ENCODE measurements around the gene SREBF2. TPM values are rescaled to one million over a fixed set of nuclear protein-coding genes. Genes with fewer than 3 reads are reported as not detected.

SREBF2 gene
- total RNA-seq, 3 donors from 2014 or later (not counting 1 experiment from before 2014, with no cell fraction given): 101 to 106 (median 105) TPM

DNA sequence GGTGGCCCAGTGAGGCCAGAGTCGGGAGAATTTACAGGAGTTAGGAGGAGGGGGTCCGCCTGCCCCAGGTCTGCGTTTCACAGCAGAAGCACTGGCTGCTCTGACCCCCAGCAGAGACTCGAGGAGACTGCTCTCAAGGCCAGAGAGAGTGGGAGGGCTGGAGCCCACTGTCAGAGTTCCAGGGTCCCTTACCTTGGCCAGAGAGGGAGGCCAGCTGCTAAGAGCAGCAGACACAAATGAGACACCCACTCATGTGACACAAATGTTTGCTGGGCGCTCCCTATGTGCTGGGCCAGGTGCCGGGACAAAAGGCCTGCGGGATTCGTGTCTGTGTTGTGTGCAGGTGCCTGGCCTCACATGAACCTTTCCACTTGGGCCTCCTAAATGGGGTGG lies 96.5 kb downstream of the SREBF2 start:
- WGBS (ENCODE audit: insufficient coverage): 88% methylated on average over 8 of the region's 8 CpGs
- DNase-seq (no peak), ATAC-seq (no peak)
- H3K4me1 Mint-ChIP-seq: peaks cover 5 to 7% of the 10 kb centered on the region in 2 donors
- no peaks in the 10 kb centered on the region for H3K9me3 ChIP-seq (ENCODE audit: control insufficient read depth, insufficient read depth, low read length)
- H3K27me3 Mint-ChIP-seq (ENCODE audit: low read depth in 2 of 2): peaks cover 0 to 23% of the 10 kb centered on the region in 2 donors
- H3K36me3 Mint-ChIP-seq: no peaks in the 10 kb centered on the region
- H3K9me3 Mint-ChIP-seq: no peaks in the 10 kb centered on the region
- H3K4me3 Mint-ChIP-seq: no peak overlapping the region
- H3K36me3 ChIP-seq (ENCODE audit: control insufficient read depth, insufficient read depth, low read length): no peaks in the 10 kb centered on the region
- H3K4me1 ChIP-seq (ENCODE audit: control insufficient read depth, insufficient read depth, low read length): peaks cover 57% of the 10 kb centered on the region
- peak overlapping the region; percentile 68 for H3K27ac ChIP-seq (ENCODE audit: low read length)
- H3K4me3 ChIP-seq (ENCODE audit: low read length): no peak overlapping the region
- peaks cover 6% of the 10 kb centered on the region for H3K27me3 ChIP-seq (ENCODE audit: control insufficient read depth, insufficient read depth, low read length)
- TF ChIP-seq, protein P1, sequence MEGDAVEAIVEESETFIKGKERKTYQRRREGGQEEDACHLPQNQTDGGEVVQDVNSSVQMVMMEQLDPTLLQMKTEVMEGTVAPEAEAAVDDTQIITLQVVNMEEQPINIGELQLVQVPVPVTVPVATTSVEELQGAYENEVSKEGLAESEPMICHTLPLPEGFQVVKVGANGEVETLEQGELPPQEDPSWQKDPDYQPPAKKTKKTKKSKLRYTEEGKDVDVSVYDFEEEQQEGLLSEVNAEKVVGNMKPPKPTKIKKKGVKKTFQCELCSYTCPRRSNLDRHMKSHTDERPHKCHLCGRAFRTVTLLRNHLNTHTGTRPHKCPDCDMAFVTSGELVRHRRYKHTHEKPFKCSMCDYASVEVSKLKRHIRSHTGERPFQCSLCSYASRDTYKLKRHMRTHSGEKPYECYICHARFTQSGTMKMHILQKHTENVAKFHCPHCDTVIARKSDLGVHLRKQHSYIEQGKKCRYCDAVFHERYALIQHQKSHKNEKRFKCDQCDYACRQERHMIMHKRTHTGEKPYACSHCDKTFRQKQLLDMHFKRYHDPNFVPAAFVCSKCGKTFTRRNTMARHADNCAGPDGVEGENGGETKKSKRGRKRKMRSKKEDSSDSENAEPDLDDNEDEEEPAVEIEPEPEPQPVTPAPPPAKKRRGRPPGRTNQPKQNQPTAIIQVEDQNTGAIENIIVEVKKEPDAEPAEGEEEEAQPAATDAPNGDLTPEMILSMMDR (IDR thresholded peaks at IDR 0.05): no peak
- no peak overlapping the region for H3K27ac Mint-ChIP-seq
- intact Hi-C loops (cut with micrococcal nuclease): no loop called here

DNA sequence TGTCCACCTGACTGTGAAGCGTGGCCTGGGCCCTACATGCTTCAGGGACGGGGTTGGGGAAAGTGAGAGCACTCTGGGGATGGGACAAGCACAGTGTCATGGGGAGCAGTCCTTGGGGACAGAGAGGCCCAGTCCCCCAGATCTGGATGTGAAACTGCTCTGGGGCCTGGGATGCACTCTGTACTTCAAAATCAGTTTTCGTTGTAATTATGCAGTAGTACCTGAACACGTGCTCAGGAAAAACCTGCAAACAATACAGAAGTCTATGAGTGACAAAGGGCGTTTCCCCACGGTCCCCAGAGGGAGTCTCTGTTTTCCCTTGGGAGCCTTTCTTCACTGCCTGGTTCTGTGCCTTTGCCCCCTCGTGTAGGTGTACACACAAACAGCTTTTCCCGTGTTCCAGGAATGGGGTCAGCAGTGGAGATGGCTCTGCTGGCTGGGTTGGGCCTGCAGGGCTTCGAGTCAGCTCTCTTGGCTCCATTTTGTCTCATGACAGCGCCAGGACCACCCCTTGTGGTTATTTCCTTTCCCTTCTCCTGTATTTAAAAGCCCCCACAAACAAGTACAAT lies 98.9 kb downstream of the SREBF2 start:
- Histone ChIP-seq H3K9me3 (ENCODE audit: control insufficient read depth, insufficient read depth, low read length) (no peaks in the 10 kb centered on the region), H3K27ac (ENCODE audit: low read length) (peak overlapping the region; percentile 46), H3K4me1 (ENCODE audit: control insufficient read depth, insufficient read depth, low read length) (peaks cover 65% of the 10 kb centered on the region), H3K36me3 (ENCODE audit: control insufficient read depth, insufficient read depth, low read length) (no peaks in the 10 kb centered on the region), H3K4me3 (ENCODE audit: low read length) (no peak overlapping the region), H3K27me3 (ENCODE audit: control insufficient read depth, insufficient read depth, low read length) (peaks cover 2% of the 10 kb centered on the region)
- WGBS (ENCODE audit: insufficient coverage): 85% methylated on average over 10 of the region's 10 CpGs
- ATAC-seq: no peak
- H3K4me3 Mint-ChIP-seq: no peak overlapping the region
- no peaks in the 10 kb centered on the region for H3K4me1 Mint-ChIP-seq
- H3K36me3 Mint-ChIP-seq: no peaks in the 10 kb centered on the region
- intact Hi-C loops (cut with micrococcal nuclease): no loop called here
- no peak for DNase-seq
- no peaks in the 10 kb centered on the region for H3K9me3 Mint-ChIP-seq
- H3K27ac Mint-ChIP-seq: no peak overlapping the region
- H3K27me3 Mint-ChIP-seq (ENCODE audit: low read depth in 2 of 2): peaks cover 0 to 13% of the 10 kb centered on the region in 2 donors
- TF ChIP-seq, protein P1 (IDR thresholded peaks at IDR 0.05): no peak

DNA sequence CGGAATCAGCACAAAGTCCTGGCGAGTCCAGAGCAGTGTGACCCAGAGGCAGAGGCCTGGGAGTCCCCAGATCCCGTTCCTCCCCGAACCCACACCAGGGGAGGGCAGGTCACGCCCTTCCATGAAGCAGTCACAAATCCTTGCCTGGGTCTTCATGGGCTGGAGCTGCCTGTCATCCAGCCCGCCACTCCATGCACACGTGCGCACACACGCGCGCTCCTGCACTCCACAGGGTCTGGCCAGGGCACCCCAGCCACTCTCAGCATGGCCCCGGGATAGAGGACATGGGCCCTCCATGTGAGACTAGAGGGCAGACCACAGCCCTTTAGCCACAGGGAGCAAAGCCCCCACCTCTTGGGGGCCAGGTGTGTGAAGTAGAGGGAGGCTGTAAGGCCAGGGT lies 99.4 kb downstream of the SREBF2 start:
- H3K4me1 ChIP-seq (ENCODE audit: control insufficient read depth, insufficient read depth, low read length): peaks cover 65% of the 10 kb centered on the region
- ATAC-seq (no peak), DNase-seq (no peak)
- H3K36me3 Mint-ChIP-seq: no peaks in the 10 kb centered on the region
- H3K27ac ChIP-seq (ENCODE audit: low read length): peak overlapping the region; percentile 46
- no peak overlapping the region for H3K4me3 ChIP-seq (ENCODE audit: low read length)
- no peaks in the 10 kb centered on the region for H3K9me3 ChIP-seq (ENCODE audit: control insufficient read depth, insufficient read depth, low read length)
- 97% methylated on average over 12 of the region's 12 CpGs for WGBS (ENCODE audit: insufficient coverage)
- intact Hi-C loops (cut with micrococcal nuclease): no loop called here
- no peaks in the 10 kb centered on the region for H3K4me1 Mint-ChIP-seq
- H3K27ac Mint-ChIP-seq: no peak overlapping the region
- TF ChIP-seq, protein P1 (IDR thresholded peaks at IDR 0.05): no peak
- H3K4me3 Mint-ChIP-seq: no peak overlapping the region
- no peaks in the 10 kb centered on the region for H3K27me3 ChIP-seq (ENCODE audit: control insufficient read depth, insufficient read depth, low read length)
- H3K36me3 ChIP-seq (ENCODE audit: control insufficient read depth, insufficient read depth, low read length): no peaks in the 10 kb centered on the region
- H3K9me3 Mint-ChIP-seq: no peaks in the 10 kb centered on the region
- H3K27me3 Mint-ChIP-seq (ENCODE audit: low read depth in 2 of 2): peaks cover 0 to 9% of the 10 kb centered on the region in 2 donors

Data from natural killer cell (primary cell).